Measurements from ENCODE around the gene IDH2.

Gene IDH2

DNA sequence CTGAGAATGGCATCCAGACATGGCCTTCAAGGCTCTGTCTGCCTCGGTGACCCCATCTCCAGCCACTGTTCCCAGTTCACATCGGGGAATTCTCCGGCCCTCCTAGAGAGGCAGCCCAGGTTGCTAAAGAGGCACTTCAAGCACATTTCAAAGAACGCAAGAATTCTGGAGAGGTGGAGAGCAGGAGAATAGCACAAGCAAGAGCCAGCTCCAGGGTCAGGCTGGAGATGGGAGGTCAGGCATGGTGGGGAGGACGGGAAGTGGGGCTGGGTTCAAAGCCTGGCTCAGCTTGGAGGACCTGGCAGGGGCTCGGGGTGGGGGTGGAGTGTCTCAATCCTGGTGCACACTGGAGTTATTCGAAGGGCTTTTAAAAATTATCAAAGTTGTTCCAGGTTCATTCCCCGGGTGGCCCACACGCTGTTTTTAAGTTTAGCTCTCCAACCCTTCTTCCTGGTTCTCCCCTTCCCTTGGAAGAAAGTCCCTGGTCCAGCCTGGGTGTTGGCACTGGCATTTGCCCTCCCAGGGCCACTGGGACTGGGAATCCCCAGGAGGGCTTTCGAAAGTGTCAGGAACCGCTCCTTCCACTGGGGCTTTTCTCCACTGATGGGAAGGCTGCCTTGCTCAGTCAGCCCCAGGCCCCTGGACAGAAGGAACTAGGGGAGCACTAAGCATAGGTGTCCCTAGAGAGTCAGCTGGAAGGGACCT lies 65.3 kb downstream of the IDH2 start:
- TF ChIP-seq, protein P1, sequence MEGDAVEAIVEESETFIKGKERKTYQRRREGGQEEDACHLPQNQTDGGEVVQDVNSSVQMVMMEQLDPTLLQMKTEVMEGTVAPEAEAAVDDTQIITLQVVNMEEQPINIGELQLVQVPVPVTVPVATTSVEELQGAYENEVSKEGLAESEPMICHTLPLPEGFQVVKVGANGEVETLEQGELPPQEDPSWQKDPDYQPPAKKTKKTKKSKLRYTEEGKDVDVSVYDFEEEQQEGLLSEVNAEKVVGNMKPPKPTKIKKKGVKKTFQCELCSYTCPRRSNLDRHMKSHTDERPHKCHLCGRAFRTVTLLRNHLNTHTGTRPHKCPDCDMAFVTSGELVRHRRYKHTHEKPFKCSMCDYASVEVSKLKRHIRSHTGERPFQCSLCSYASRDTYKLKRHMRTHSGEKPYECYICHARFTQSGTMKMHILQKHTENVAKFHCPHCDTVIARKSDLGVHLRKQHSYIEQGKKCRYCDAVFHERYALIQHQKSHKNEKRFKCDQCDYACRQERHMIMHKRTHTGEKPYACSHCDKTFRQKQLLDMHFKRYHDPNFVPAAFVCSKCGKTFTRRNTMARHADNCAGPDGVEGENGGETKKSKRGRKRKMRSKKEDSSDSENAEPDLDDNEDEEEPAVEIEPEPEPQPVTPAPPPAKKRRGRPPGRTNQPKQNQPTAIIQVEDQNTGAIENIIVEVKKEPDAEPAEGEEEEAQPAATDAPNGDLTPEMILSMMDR (IDR thresholded peaks at IDR 0.05; ENCODE audit: insufficient read depth, low read length, poor library complexity, severe bottlenecking) = no peak
- Histone ChIP-seq H3K36me3 (ENCODE audit: control insufficient read depth, insufficient read depth, low read length) (no peaks in the 10 kb centered on the region; the same call in 1 of the 2 replicates), H3K27me3 (replicated peaks; ENCODE audit: control insufficient read depth, insufficient read depth, low read length) (no peaks in the 10 kb centered on the region), H3K4me3 (replicated peaks; ENCODE audit: low read depth, low read length) (no peak overlapping the region)
- no peak for DNase-seq (ENCODE audit: extremely low read depth, insufficient read length)

DNA sequence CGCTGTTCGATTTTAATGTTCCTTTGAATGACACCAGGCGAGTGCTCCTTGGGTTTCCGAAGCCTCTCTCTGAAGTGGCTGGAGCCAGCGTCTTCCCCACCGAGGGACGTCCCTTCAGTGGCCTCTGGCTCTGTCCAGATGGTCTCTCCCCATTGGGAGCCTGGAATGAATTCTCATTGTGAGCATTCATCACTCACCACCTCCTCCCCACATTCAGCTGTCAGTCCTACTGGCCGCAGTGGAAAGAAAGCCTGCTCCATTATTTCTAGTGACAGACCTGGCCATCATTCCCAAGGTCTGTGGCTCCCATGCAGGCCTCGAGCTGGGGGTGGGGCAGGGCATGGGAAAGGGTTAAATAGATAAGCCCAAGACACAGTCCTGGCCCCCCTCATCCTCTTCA lies 65.9 kb downstream of the IDH2 start:
- H3K27me3 ChIP-seq (replicated peaks; ENCODE audit: control insufficient read depth, insufficient read depth, low read length) = no peaks in the 10 kb centered on the region
- TF ChIP-seq, protein P1 (IDR thresholded peaks at IDR 0.05; ENCODE audit: insufficient read depth, low read length, poor library complexity, severe bottlenecking) = no peak
- no peaks in the 10 kb centered on the region; the same call in 1 of the 2 replicates for H3K36me3 ChIP-seq (ENCODE audit: control insufficient read depth, insufficient read depth, low read length)
- no peak for DNase-seq (ENCODE audit: extremely low read depth, insufficient read length)
- no peak overlapping the region for H3K4me3 ChIP-seq (replicated peaks; ENCODE audit: low read depth, low read length)

DNA sequence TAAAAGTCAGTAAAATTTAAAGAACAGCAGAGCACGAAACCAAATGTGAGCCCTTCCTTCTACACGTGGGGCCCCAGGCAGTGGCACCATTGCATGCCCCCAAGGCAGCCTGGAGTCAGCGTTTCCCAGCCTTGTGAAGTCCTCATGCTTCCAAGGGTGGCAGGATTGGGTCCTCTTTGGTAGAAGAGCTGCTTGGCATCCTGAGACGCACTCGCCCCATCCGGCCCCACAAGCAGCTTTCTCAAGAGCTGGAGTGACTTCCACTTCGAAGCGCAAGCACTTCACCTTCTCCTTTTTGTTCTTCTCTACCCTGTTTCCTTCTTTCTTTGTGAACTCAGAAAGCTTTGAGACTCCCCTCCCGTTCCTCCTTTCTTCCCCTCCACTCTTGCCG lies 66.4 kb downstream of the IDH2 start:
- H3K27me3 ChIP-seq (replicated peaks; ENCODE audit: control insufficient read depth, insufficient read depth, low read length) = no peaks in the 10 kb centered on the region
- TF ChIP-seq, protein P1 (IDR thresholded peaks at IDR 0.05; ENCODE audit: insufficient read depth, low read length, poor library complexity, severe bottlenecking) = no peak
- no peak overlapping the region for H3K4me3 ChIP-seq (replicated peaks; ENCODE audit: low read depth, low read length)
- no peak for DNase-seq (ENCODE audit: extremely low read depth, insufficient read length)
- H3K36me3 ChIP-seq (ENCODE audit: control insufficient read depth, insufficient read depth, low read length) = no peaks in the 10 kb centered on the region; the same call in 1 of the 2 replicates

DNA sequence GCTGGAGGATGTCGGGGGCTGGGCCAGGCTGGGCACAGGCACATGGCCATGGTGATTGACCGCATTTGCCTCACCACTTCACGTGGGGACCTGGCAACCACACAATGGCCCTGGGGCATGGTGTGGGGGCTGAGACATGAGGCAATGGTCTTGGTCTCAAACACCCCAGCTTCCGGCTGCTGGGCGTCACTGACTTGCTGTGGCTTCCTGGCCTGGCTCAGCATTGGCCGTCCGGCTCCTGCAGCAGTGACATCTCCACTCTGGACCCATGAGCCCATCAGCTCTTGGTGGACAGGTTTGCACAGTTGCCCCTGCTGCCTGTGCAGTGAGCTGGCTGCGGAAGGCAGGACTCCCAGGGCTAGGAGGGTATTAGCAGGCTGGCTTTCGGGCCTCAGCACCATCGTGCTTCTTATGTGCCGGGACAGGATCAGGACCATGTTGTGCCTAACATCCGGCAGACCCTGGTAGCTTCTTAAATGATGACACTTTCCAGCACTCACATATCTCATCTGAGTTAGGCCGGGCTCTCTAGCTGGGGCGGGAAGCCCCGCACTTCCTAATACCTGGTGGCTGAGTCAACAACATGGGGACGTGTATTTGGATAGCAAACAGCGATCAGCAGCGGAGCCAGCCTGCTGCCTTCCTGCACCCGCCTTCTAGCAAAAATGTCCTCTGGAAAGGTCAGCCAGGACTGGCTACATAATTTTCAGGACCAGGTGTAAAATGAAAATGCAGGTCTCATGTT lies 67.0 kb downstream of the IDH2 start:
- no peak for DNase-seq (ENCODE audit: extremely low read depth, insufficient read length)
- no peaks in the 10 kb centered on the region; the same call in 1 of the 2 replicates for H3K36me3 ChIP-seq (ENCODE audit: control insufficient read depth, insufficient read depth, low read length)
- no peak overlapping the region for H3K4me3 ChIP-seq (replicated peaks; ENCODE audit: low read depth, low read length)
- H3K27me3 ChIP-seq (replicated peaks; ENCODE audit: control insufficient read depth, insufficient read depth, low read length) = no peaks in the 10 kb centered on the region
- TF ChIP-seq, protein P1 (IDR thresholded peaks at IDR 0.05; ENCODE audit: insufficient read depth, low read length, poor library complexity, severe bottlenecking) = no peak

DNA sequence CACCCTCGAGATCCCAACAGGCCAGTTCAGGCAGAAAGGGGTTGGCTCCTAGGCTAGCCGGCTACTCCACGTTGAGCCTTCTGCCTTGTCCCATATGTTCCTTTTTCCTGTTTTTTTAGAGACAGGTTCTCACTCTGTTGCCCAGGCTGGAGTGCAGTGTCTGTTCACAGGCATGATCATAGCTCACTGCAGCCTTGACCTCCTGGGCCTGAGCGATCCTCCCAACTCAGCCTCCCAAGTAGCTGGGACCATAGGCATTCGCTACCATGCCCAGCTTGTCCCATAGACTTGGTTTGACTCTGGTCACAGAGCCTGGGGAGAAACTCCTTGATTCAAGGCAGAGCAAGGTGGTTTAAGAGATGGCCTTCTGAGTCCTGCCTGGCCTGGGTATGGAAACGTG lies 68.8 kb downstream of the IDH2 start:
- Histone ChIP-seq H3K36me3 (ENCODE audit: control insufficient read depth, insufficient read depth, low read length) (no peaks in the 10 kb centered on the region; the same call in none of the 2 replicates), H3K4me3 (replicated peaks; ENCODE audit: low read depth, low read length) (no peak overlapping the region), H3K27me3 (replicated peaks; ENCODE audit: control insufficient read depth, insufficient read depth, low read length) (no peaks in the 10 kb centered on the region)
- no peak for DNase-seq (ENCODE audit: extremely low read depth, insufficient read length)
- TF ChIP-seq, protein P1 (IDR thresholded peaks at IDR 0.05; ENCODE audit: insufficient read depth, low read length, poor library complexity, severe bottlenecking) = no peak

All from GM06990 (cell line).